Measurements from ENCODE around the gene CNOT6L. TPM values are rescaled to one million over a fixed set of nuclear protein-coding genes. Genes with fewer than 3 reads are reported as not detected.
A peak's percentile ranks its signal among the peaks of the same experiment; 100 is the strongest.

Gene CNOT6L
- total and polyA plus RNA-seq, 2 of the 4 experiments (the other 2 are of a cell fraction) = 3.5 to 21.1 TPM

DNA sequence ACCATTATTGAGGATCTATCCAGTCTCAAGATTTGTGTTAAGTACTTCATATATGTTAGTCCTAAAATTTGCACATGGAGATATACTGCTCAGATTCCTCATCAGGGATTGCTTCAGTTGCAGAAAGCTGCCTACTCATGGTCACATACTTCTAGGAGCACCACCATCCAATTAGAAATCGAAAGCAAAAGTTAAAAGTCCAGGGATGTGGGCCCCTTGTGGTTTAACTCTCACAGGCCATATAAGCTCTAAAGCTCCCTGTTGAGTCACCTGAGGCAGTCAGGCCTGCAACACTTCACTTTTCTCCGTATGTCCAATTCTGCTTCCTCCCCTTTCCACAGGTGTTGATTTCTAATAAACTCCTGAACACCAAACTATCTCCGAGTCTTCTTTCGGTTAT lies 84.2 kb downstream of the CNOT6L start:
- no peak for TF ChIP-seq FOS (IDR thresholded peaks at IDR 0.05; ENCODE audit: low read depth, low read length)
- TF ChIP-seq, protein P1, sequence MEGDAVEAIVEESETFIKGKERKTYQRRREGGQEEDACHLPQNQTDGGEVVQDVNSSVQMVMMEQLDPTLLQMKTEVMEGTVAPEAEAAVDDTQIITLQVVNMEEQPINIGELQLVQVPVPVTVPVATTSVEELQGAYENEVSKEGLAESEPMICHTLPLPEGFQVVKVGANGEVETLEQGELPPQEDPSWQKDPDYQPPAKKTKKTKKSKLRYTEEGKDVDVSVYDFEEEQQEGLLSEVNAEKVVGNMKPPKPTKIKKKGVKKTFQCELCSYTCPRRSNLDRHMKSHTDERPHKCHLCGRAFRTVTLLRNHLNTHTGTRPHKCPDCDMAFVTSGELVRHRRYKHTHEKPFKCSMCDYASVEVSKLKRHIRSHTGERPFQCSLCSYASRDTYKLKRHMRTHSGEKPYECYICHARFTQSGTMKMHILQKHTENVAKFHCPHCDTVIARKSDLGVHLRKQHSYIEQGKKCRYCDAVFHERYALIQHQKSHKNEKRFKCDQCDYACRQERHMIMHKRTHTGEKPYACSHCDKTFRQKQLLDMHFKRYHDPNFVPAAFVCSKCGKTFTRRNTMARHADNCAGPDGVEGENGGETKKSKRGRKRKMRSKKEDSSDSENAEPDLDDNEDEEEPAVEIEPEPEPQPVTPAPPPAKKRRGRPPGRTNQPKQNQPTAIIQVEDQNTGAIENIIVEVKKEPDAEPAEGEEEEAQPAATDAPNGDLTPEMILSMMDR (conservative IDR thresholded peaks at IDR 0.05; ENCODE audit: low read depth, low read length) = no peak
- TF ChIP-seq, protein P2, sequence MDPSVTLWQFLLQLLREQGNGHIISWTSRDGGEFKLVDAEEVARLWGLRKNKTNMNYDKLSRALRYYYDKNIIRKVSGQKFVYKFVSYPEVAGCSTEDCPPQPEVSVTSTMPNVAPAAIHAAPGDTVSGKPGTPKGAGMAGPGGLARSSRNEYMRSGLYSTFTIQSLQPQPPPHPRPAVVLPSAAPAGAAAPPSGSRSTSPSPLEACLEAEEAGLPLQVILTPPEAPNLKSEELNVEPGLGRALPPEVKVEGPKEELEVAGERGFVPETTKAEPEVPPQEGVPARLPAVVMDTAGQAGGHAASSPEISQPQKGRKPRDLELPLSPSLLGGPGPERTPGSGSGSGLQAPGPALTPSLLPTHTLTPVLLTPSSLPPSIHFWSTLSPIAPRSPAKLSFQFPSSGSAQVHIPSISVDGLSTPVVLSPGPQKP (IDR thresholded peaks at IDR 0.05; ENCODE audit: borderline replicate concordance, low read depth, low read length) = no peak
- 0 out of 2 replicates have a peak, but pooled peaks have one; percentile 7 for TF ChIP-seq NFE2L2 (IDR thresholded peaks at IDR 0.05; ENCODE audit: low read depth, low read length)
- 0 out of 2 replicates have a peak, but pooled peaks have one; percentile 1 for TF ChIP-seq CEBPB (IDR thresholded peaks at IDR 0.05; ENCODE audit: low read depth, low read length)
- no peak for TF ChIP-seq RCOR1 (IDR thresholded peaks at IDR 0.05; ENCODE audit: insufficient replicate concordance, low read length)
- Histone ChIP-seq H4K8ac (ENCODE audit: low read depth in 2 of 2, low read length in 2 of 2) (no peak overlapping the region), H2BK5ac (ENCODE audit: low read depth, low read length, poor library complexity, severe bottlenecking) (no peak overlapping the region), H2BK120ac (ENCODE audit: low read depth, low read length) (no peak overlapping the region), H3K27me3 (ENCODE audit: control insufficient read depth, insufficient read depth, low read length) (no peaks in the 10 kb centered on the region), H3K4ac (ENCODE audit: low read depth, low read length) (no peak overlapping the region), H4K5ac (ENCODE audit: low read depth, low read length) (no peak overlapping the region), H2AK9ac (replicated peaks; ENCODE audit: low read depth, low read length, poor library complexity) (no peak overlapping the region), H3K56ac (ENCODE audit: extremely low read depth, insufficient read depth, low read length) (no peak overlapping the region), H3K9me3 (ENCODE audit: control insufficient read depth, insufficient read depth, low read length) (no peaks in the 10 kb centered on the region), H3K9ac (ENCODE audit: low read depth, low read length) (no peak overlapping the region), H4K20me1 (ENCODE audit: insufficient read depth, low read length) (no peaks in the 10 kb centered on the region), H3K4me2 (ENCODE audit: low read depth, low read length) (peak overlapping the region; percentile 69), H3K79me1 (ENCODE audit: low read depth in 1 of 2, low read length in 2 of 2) (no peaks in the 10 kb centered on the region; a peak in 1 of 4 replicates), H3K4me1 (ENCODE audit: control insufficient read depth, insufficient read depth, low read length) (peaks cover 2% of the 10 kb centered on the region; the same call in 1 of the 2 replicates), H2BK20ac (ENCODE audit: low read depth, low read length) (no peak overlapping the region), H3K27ac (ENCODE audit: insufficient read depth, low read length) (no peak overlapping the region), H2AFZ (replicated peaks; ENCODE audit: low read length, poor library complexity) (no peak overlapping the region), H3K9me1 (ENCODE audit: insufficient read depth, low read length) (no peaks in the 10 kb centered on the region), H2BK15ac (ENCODE audit: low read depth, low read length) (no peak overlapping the region), H2AK5ac (ENCODE audit: low read depth, low read length) (no peak overlapping the region), H3K23ac (ENCODE audit: low read depth, low read length) (no peak overlapping the region), H3K4me3 (ENCODE audit: insufficient read depth, low read depth, low read length) (no peak overlapping the region), H3K18ac (ENCODE audit: low read depth, low read length) (no peak overlapping the region), H3K36me3 (ENCODE audit: control insufficient read depth, insufficient read depth, low read length) (peaks cover 3% of the 10 kb centered on the region; the same call in 1 of the 2 replicates), H4K91ac (ENCODE audit: insufficient read depth, low read depth, low read length) (no peak overlapping the region), H3K14ac (replicated peaks; ENCODE audit: low read depth, low read length) (no peak overlapping the region)
- peak; percentile 79 for DNase-seq
- ATAC-seq (ENCODE audit: low read depth) = peak; percentile 84
- 100% methylated on average over 2 of the region's 4 CpGs; no CpG with 5 or more reads in 1 of the 2 experiments for WGBS, 2 experiments (ENCODE audit: extremely low coverage in 2 of 2, insufficient read length in 1 of 2)
- ChIA-PET CTCF (interaction anchor here (1.0 kb wide), 1 partner anchor 83 kb away, joined by 3 read pairs; no protein-coding TSS in a partner anchor), POLR2A (ENCODE audit: unreplicated experiment) (interaction anchor here (0.6 kb wide), 1 partner anchor 38 kb away, joined by 10 read pairs; no protein-coding TSS in a partner anchor)
- in situ Hi-C loops (cut with MboI; ENCODE audit: low sequenced_read_pairs) = no loop called here
- intact Hi-C loops (cut with micrococcal nuclease) = loop anchor here (5.0 kb wide), 1 partner anchor 33 kb away; no protein-coding TSS in a partner anchor
- no TSS peak for BruUV-seq (replicated peaks)
- dilution Hi-C loops (cut with HindIII; ENCODE audit: low sequenced_read_pairs, unreplicated experiment) = no loop called here
